Measurements from ENCODE around the gene SUSD4.
"Not testable (repeated sequence)": the region's sequence is repeated elsewhere in the genome, so short reads cannot be mapped to it uniquely, and the experiment has no call there.

Gene SUSD4

GRCh38 chr1:223297800-223298199 is 66.2 kb downstream of the SUSD4 start:
- no peak for DNase-seq (ENCODE audit: low read depth)

GRCh38 chr1:223291796-223292195 is 72.2 kb downstream of the SUSD4 start:
- DNase-seq (ENCODE audit: low read depth): no peak

- no peak for DNase-seq (ENCODE audit: low read depth)
These were observed 73.6 kb downstream of the SUSD4 start for GRCh38 chr1:223290397-223290796.

GRCh38 chr1:223289621-223290020 is 74.4 kb downstream of the SUSD4 start:
- DNase-seq (ENCODE audit: low read depth): no peak

- DNase-seq (ENCODE audit: low read depth): no peak
These were observed 75.2 kb downstream of the SUSD4 start for GRCh38 chr1:223288826-223289225.

GRCh38 chr1:223285452-223285851 is 78.5 kb downstream of the SUSD4 start:
- no peak for DNase-seq (ENCODE audit: low read depth)

DNA sequence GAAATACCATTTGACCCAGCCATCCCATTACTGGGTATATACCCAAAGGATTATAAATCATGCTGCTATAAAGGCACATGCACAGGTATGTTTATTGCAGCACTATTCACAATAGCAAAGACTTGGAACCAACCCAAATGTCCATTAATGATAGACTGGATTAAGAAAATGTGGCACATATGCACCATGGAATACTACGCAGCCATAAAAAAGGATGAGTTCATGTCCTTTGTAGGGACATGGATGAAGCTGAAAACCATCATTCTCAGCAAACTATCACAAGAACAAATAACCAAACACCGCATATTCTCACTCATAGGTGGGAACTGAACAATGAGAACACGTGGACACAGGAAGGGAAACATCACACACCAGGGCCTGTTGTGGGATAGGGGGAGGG is 80.3 kb downstream of the SUSD4 start:
- not testable (repeated sequence) for DNase-seq (ENCODE audit: low read depth)

- not testable (repeated sequence) for DNase-seq (ENCODE audit: low read depth)
These were observed 85.7 kb downstream of the SUSD4 start for GRCh38 chr1:223278311-223278710.

- DNase-seq (ENCODE audit: low read depth): no peak
These were observed 87.9 kb downstream of the SUSD4 start for GRCh38 chr1:223276029-223276428.

- no peak for DNase-seq (ENCODE audit: low read depth)
These were observed 90.5 kb downstream of the SUSD4 start for GRCh38 chr1:223273511-223273910.

DNA sequence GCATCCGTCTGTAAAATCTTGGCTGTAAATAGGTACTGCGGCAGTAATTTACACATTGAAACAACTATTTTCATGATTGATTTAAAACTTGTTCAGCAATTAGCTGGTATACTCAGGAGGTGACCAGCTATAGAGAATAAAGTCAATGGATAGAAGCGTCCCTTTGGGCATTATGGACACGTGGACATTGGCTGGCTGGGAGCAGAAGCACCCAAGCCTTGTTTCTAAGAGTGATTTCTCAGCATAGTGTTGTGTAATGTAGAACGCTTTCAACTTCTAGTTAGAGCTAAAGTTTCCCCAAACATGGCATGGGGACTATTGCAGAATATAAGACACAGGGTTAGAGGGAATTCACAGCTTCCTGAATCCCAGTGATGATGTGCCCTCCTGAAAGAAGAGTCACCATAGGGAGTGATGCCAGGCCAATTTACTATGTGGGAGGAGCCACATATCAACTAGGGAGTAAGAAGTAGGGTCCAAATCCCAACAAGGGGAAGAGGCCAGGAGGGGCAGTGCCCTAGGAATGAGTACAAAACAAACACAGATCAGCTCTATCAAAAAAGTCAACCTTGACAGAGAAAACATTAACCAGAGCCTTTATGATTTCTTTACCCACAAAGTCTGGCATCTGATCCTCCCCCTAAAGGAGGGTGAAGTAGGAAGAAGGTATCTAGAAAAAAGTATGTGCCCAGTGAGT is 92.7 kb downstream of the SUSD4 start:
- no peak for DNase-seq (ENCODE audit: low read depth)

DNA sequence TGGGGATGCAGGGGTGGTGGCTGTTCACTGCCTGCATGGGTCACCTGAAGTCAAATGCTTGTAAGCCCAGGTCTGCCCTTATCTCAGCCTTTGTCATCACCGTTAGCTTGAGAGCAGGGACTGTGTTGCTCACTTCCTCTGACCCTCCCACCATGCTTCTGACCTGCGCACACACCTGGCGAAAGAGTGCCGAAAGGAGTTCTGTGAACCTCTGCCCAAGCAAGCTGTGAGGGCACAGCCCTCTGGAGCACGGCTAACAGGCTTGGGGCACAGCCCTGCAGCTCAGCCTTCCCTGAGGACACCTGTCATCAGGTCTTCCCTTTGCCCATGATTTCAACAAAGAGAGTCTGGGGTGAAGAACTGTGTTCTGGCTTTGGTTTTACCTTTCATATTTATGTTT is 93.8 kb downstream of the SUSD4 start:
- no peak for DNase-seq (ENCODE audit: low read depth)

DNA sequence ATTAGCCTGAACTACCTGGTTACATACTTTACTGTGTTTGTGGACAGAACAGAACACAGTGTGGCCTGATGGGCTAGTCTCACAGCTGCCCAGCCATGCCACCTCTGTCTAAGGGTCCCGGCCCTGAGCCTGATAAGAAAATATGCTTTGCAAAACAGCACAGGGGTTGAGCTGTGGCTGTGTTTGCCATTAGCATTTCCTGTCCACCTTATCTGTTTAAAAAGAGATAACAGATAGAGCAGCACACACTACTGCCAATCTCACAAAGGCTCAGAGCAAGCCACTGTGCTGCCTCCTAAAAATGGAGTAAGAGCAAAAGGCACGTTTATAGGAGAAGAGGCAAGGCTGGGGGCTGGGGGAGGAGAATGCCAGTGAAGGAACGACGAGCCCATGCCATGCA is 95.0 kb downstream of the SUSD4 start:
- DNase-seq (ENCODE audit: low read depth): no peak

DNA sequence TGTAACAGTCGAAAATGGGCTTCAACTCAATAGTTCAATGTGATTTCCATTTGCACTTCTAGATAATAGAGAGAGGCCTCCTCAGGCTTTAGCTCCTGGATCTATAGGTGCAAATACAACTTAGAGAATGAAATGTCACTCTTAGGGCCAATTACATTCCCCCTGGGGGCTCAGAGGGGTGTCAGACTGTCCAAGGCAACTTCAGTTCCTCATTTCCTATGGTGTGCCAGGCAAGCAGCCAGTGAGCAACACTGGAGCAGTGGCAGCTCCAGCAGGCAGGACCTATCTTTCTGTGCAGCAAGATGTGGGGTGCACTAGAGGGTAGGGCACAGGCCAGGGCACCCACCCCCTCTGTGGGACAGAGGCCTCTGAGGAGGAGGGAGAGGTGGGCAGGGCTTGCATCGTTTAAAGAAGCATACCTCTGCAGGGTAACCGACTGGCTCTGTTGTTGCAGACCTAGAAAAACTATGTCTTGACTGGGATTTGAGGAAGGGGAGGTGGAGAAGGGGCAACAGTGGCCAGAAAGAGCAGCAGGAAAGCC is 97.3 kb downstream of the SUSD4 start:
- no peak for DNase-seq (ENCODE audit: low read depth)

GRCh38 chr1:223264983-223265908 is 98.7 kb downstream of the SUSD4 start:
- no peak for DNase-seq (ENCODE audit: low read depth)

GRCh38 chr1:223264529-223264928 is 99.4 kb downstream of the SUSD4 start:
- no peak for DNase-seq (ENCODE audit: low read depth)

- DNase-seq (ENCODE audit: low read depth): no peak
These were observed 102.1 kb downstream of the SUSD4 start for GRCh38 chr1:223261914-223262313.

DNA sequence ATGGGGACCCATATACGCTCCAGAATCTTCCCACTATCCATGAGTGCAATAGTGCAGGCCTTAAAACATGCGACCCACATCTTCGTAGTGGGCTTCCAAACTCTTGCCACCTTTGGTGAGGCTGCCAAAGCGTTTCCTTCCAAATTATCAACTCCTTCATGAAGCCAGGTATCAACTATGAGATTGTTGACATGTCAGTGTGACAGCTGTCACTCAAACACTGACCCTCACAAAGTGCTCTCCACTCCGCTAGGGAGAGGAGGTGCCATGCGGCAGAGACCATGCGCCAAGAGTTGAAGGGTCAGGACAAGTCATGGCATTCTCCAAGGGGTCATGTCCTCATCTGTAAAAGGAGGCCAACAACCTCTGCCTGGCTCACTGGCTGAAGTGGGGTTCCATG is 103.3 kb downstream of the SUSD4 start:
- DNase-seq (ENCODE audit: low read depth): no peak

GRCh38 chr1:223259462-223259861 is 104.5 kb downstream of the SUSD4 start:
- no peak for DNase-seq (ENCODE audit: low read depth)

DNA sequence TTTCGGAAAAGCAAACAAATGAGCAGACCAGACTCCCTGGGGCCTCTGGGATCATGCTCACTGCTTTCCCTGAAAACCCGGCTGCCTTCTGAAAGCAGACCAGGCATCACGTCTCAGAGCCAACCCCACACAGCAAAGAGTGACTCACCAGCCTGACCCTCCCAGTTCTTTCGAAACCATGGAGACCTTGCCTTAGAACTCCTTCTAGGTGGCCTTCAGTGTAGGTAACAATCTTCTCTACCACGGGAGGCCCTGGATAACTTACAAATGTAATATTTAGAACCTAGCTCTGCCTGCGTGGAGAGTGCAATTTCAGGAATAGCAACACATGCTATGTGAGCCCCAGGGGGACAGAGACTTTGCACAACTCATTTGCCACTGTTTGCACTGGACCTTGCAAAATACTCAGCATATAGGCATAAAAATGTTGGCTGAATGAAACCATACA is 105.2 kb downstream of the SUSD4 start:
- peak; percentile 55 for DNase-seq (ENCODE audit: low read depth)

GRCh38 chr1:223257856-223258550 is 106.0 kb downstream of the SUSD4 start:
- no peak for DNase-seq (ENCODE audit: low read depth)

DNA sequence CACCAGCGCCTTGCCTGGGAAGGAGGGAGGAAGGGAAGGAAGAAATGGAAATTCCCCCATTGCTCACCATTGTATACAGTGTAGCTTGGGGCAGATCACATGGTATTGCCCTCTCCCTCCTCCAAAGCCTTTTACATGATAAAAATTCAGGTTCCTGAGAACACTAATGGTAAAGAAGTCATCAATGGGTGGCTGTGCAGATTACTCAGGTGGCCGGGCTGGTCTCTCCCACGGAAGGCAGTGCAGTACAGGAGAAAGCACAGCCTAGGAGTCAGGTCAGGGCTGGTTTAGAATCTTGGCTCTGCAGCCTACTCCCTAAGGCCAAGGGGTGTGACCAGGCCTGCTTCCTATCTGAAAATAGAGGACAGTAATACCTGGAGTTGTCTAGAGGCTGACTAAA is 107.9 kb downstream of the SUSD4 start:
- DNase-seq (ENCODE audit: low read depth): no peak
